A549 treated with AZD2906 at 1 μM for 4 hours (cell line): ENCODE measurements around the gene EHD4. TPM values are rescaled to one million over a fixed set of nuclear protein-coding genes. Genes with fewer than 3 reads are reported as not detected.

Experiments
- total RNA-seq: library from RNA; stranded (reverse); fragments of 200-300 nt; extraction: Qiagen RNA extraction; gene quantifications from 5 replicates; pipeline ENCODE4 v1.2.3, GENCODE V29; 2022

Gene EHD4
- 10.3 to 12.7 TPM (median 11.4 TPM) in 5 replicates for total RNA-seq

GRCh38 chr15:41972253-41973242 lies at the start of gene EHD4:
TSS of gene EHD4 (minus strand) at chr15:41972557. CDS start at chr15:41972494, 63 bp downstream.

GRCh38 chr15:42020713-42021273 lies 48.4 kb upstream of the EHD4 start, which contains the start of gene PLA2G4E:
TSS of gene PLA2G4E (minus strand) at chr15:42021042. CDS start at chr15:42021030, 12 bp downstream.

DNA sequence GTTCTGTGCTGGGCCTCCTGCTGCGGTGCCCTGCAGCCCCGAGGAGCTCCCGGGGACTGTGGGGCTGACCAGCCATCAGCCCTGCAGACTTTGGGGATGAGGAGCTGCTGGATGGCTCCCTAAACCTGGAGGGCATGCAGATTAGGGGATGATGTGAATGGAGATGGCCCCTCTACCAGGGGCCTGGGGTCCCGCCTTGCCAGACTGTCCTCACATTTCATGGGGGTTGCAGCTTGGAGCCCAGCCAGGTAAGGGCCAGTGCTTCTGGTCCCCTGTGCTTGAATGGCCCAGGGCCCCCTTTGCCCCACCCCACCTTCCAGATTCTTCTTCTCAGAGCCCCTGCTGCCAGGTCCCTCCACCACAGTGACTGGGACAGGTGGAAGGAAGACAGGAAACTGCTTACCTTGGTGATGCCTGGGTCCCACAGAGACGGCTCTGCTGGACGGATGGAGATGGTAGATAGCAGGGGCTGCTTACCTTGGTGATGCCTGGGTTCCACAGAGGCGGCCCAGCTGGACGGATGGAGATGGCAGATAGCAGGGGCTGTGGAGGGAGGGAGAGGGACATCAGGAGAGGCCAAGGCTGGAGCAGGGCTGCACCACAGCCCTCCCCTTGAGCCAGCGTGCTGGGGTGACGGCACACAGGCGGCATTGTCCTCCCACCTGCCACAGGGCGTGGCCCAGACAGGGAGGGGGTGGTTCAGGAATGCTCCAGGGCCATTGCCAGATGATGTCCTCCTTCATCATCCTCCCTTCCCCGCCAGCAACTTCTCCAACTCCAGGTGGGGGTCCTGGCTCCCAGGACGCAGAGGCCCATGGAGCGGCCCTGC lies 78.7 kb downstream of the EHD4 start, which contains the start of gene SPTBN5:
Gene SPTBN5 (minus strand): TSS at position 632 of the 829 bp plus-strand sequence. CDS start 556 bp downstream, at position 76.

Other genes with a start within 250 kb of the EHD4 start
- 3.0 to 4.9 TPM (median 3.7 TPM) in 5 replicates for gene MAPKBP1, start 198.1 kb downstream of the EHD4 start, total RNA-seq
- gene JMJD7, start 144.5 kb downstream of the EHD4 start, total RNA-seq: 2.7 to 3.4 TPM (median 3.0 TPM) in 5 replicates
- gene PLA2G4B, start 133.7 kb downstream of the EHD4 start, total RNA-seq: 1.2 to 2.1 TPM (median 1.6 TPM) in 5 replicates
- 0.10 to 0.25 TPM (median 0.17 TPM) in 5 replicates for gene SPTBN5, start 78.5 kb downstream of the EHD4 start, total RNA-seq
- gene PLA2G4E, start 48.5 kb upstream of the EHD4 start, total RNA-seq: 0.06 TPM in 1 of 5 replicates, not detected in the others
- gene PLA2G4D, start 122.0 kb upstream of the EHD4 start, total RNA-seq: not detected in 5 replicates
- gene PLA2G4F, start 184.1 kb upstream of the EHD4 start, total RNA-seq: 0.05 TPM in 1 of 5 replicates, not detected in the others
- 14.3 to 16.0 TPM (median 15.0 TPM) in 5 replicates for gene VPS39, start 235.7 kb upstream of the EHD4 start, total RNA-seq